ENCODE measurements around the gene U2AF2. TPM values are rescaled to one million over a fixed set of nuclear protein-coding genes. Genes with fewer than 3 reads are reported as not detected.

U2AF2 gene
- polyA plus RNA-seq, 1 donor from 2014 or later, result 129 TPM

DNA sequence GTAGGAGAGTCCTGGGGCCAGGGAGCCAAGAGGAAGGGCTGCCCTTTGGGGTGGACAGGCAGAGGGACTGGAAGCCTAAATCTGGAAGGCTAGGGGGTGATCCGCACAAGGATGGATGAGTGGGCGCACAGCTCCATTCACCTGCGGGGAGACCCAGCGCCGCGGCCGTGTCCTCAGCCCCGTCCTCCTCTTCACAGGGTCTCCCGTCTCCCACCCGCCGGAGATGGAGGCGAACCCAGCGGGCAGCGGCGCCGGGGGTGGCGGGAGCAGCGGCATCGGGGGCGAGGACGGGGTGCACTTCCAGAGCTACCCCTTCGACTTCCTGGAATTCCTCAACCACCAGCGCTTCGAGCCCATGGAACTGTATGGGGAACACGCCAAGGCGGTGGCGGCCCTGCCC, 41.4 kb upstream of the U2AF2 start:
- no peaks in the 10 kb centered on the region for H3K27me3 ChIP-seq (ENCODE audit: insufficient read depth, low read depth, low read length)
- no peak overlapping the region for H2AFZ ChIP-seq (ENCODE audit: low read depth, low read length)
- no peak overlapping the region for H3K4me3 ChIP-seq (ENCODE audit: low read length)
- H3K27ac ChIP-seq (ENCODE audit: low read length), result no peak overlapping the region
- H3K79me2 ChIP-seq (replicated peaks; ENCODE audit: insufficient read depth, low read length), result peaks cover 9% of the 10 kb centered on the region
- H4K20me1 ChIP-seq (ENCODE audit: insufficient read depth), result no peaks in the 10 kb centered on the region
- H3K36me3 ChIP-seq (ENCODE audit: insufficient read depth, low read length), result peaks cover 8% of the 10 kb centered on the region
- no peaks in the 10 kb centered on the region for H3K9me2 ChIP-seq (ENCODE audit: insufficient read depth, low read length)
- H3K9ac ChIP-seq (ENCODE audit: low read length), result no peak overlapping the region
- no peak overlapping the region for H3K4me2 ChIP-seq (ENCODE audit: low read length)
- TF ChIP-seq MXI1 (conservative IDR thresholded peaks at IDR 0.05; ENCODE audit: poor library complexity, severe bottlenecking), result no peak
- TF ChIP-seq EP300 (conservative IDR thresholded peaks at IDR 0.05; ENCODE audit: poor library complexity, severe bottlenecking), result no peak
- TF ChIP-seq RAD21 (conservative IDR thresholded peaks at IDR 0.05), result no peak
- TF ChIP-seq POLR2AphosphoS5 (IDR thresholded peaks at IDR 0.05), result no peak
- TF ChIP-seq, protein P1, sequence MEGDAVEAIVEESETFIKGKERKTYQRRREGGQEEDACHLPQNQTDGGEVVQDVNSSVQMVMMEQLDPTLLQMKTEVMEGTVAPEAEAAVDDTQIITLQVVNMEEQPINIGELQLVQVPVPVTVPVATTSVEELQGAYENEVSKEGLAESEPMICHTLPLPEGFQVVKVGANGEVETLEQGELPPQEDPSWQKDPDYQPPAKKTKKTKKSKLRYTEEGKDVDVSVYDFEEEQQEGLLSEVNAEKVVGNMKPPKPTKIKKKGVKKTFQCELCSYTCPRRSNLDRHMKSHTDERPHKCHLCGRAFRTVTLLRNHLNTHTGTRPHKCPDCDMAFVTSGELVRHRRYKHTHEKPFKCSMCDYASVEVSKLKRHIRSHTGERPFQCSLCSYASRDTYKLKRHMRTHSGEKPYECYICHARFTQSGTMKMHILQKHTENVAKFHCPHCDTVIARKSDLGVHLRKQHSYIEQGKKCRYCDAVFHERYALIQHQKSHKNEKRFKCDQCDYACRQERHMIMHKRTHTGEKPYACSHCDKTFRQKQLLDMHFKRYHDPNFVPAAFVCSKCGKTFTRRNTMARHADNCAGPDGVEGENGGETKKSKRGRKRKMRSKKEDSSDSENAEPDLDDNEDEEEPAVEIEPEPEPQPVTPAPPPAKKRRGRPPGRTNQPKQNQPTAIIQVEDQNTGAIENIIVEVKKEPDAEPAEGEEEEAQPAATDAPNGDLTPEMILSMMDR (IDR thresholded peaks at IDR 0.05; ENCODE audit: poor library complexity, severe bottlenecking), result no peak
- no peak for TF ChIP-seq REST (IDR thresholded peaks at IDR 0.05; ENCODE audit: borderline replicate concordance)
- H3F3A ChIP-seq (ENCODE audit: insufficient read depth, low read length, poor library complexity, severe bottlenecking), result no peaks in the 10 kb centered on the region
- H3K9me3 ChIP-seq (ENCODE audit: low read length), result no peaks in the 10 kb centered on the region

DNA sequence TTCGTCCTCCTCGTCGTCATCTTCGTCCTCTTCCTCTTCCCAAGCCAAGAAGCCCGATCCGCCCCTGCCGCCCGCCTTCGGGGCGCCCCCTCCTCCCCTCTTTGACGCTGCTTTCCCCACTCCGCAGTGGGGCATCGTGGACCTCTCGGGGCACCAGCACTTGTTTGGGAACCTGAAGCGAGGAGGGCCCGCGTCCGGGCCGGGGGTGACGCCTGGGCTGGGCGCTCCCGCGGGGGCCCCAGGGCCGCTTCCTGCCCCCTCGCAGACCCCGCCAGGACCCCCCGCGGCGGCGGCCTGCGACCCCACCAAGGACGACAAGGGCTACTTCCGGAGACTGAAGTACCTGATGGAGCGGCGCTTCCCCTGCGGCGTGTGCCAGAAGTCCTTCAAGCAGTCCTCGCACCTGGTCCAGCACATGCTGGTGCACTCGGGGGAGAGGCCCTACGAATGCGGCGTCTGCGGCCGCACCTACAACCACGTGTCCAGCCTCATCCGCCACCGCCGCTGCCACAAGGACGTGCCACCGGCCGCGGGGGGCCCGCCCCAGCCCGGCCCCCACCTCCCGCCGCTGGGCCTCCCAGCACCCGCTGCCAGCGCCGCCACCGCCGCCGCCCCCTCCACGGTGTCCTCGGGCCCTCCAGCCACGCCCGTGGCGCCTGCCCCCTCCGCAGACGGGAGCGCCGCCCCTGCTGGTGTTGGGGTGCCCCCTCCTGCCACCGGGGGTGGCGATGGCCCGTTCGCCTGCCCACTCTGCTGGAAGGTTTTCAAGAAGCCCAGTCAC, 40.7 kb upstream of the U2AF2 start:
- Histone ChIP-seq H3K9me2 (ENCODE audit: insufficient read depth, low read length) (no peaks in the 10 kb centered on the region), H3K4me2 (ENCODE audit: low read length) (no peak overlapping the region), H3F3A (ENCODE audit: insufficient read depth, low read length, poor library complexity, severe bottlenecking) (no peaks in the 10 kb centered on the region), H3K4me3 (ENCODE audit: low read length) (no peak overlapping the region), H3K27ac (ENCODE audit: low read length) (no peak overlapping the region), H3K27me3 (ENCODE audit: insufficient read depth, low read depth, low read length) (no peaks in the 10 kb centered on the region), H3K36me3 (ENCODE audit: insufficient read depth, low read length) (peaks cover 8% of the 10 kb centered on the region), H2AFZ (ENCODE audit: low read depth, low read length) (no peak overlapping the region), H3K79me2 (replicated peaks; ENCODE audit: insufficient read depth, low read length) (peaks cover 4% of the 10 kb centered on the region), H3K9me3 (ENCODE audit: low read length) (no peaks in the 10 kb centered on the region), H4K20me1 (ENCODE audit: insufficient read depth) (no peaks in the 10 kb centered on the region), H3K9ac (ENCODE audit: low read length) (no peak overlapping the region)
- TF ChIP-seq, protein P1 (IDR thresholded peaks at IDR 0.05; ENCODE audit: poor library complexity, severe bottlenecking), result no peak
- TF ChIP-seq EZH2 (IDR thresholded peaks at IDR 0.05; ENCODE audit: borderline replicate concordance, insufficient read depth, low read length, poor library complexity, severe bottlenecking) (no peak), TAF1 (IDR thresholded peaks at IDR 0.05; ENCODE audit: low read depth) (no peak), SMC3 (conservative IDR thresholded peaks at IDR 0.05; ENCODE audit: poor library complexity) (no peak), POLR2AphosphoS5 (IDR thresholded peaks at IDR 0.05) (no peak), REST (IDR thresholded peaks at IDR 0.05; ENCODE audit: borderline replicate concordance) (no peak), MXI1 (conservative IDR thresholded peaks at IDR 0.05; ENCODE audit: poor library complexity, severe bottlenecking) (no peak), RAD21 (conservative IDR thresholded peaks at IDR 0.05) (no peak), EP300 (conservative IDR thresholded peaks at IDR 0.05; ENCODE audit: poor library complexity, severe bottlenecking) (no peak)

Measured in neural cell (in vitro differentiated cells).